ENCODE data around the gene ONECUT3. TPM values are rescaled to one million over a fixed set of nuclear protein-coding genes. Genes with fewer than 3 reads are reported as not detected.

ONECUT3 gene
- total and polyA plus RNA-seq, 10 of the 15 experiments (the other 5 are each of a cell fraction or from before 2014, with no cell fraction given) = not detected

- H2AFZ ChIP-seq (ENCODE audit: control insufficient read depth, low read depth, low read length) = no peak overlapping the region
- H3K9ac ChIP-seq (ENCODE audit: control insufficient read depth, insufficient read depth, low read length) = no peak overlapping the region
- no peaks in the 10 kb centered on the region for H3K79me2 ChIP-seq (ENCODE audit: control insufficient read depth, insufficient read depth, low read length)
- SMC1A ChIA-PET (ENCODE audit: uncharacterized antibody, unreplicated experiment) = interaction anchor here (1.0 kb wide), 1 partner anchor 215 kb away, joined by 3 read pairs; no protein-coding TSS in a partner anchor
- no peaks in the 10 kb centered on the region for H3K36me3 ChIP-seq (ENCODE audit: control insufficient read depth in 2 of 2, insufficient read depth in 2 of 2, low read length in 1 of 2)
- RAD21 ChIA-PET (ENCODE audit: unreplicated experiment) = no interaction called here
- no peaks in the 10 kb centered on the region for H3K9me3 ChIP-seq (replicated peaks; ENCODE audit: control insufficient read depth, insufficient read depth, low read length)
- ATAC-seq (no peak), DNase-seq (ENCODE audit: low read depth, low spot score) (no peak), FAIRE-seq (no peak)
- no peaks in the 10 kb centered on the region for H4K20me1 ChIP-seq (ENCODE audit: control insufficient read depth, insufficient read depth)
- WGBS (ENCODE audit: insufficient coverage, insufficient replicate concordance, low lambda C conversion rate, missing lambda C conversion rate) = 29% methylated on average over 28 of the region's 30 CpGs
- POLR2A ChIA-PET = interaction anchor here (0.6 kb wide), 1 partner anchor 100 kb away, joined by 3 read pairs; no protein-coding TSS in a partner anchor
- in situ Hi-C loops (cut with MboI) (loop anchor here (10.0 kb wide), 1 partner anchor 217 kb away; no protein-coding TSS in a partner anchor), intact Hi-C loops (cut with micrococcal nuclease; ENCODE audit: unreplicated experiment) (no loop called here)
- H3K27ac ChIP-seq (ENCODE audit: control insufficient read depth, insufficient read depth) = no peak overlapping the region
- peaks cover 19 to 20% of the 10 kb centered on the region in 2 experiments; a peak in 3 of 4 replicates for H3K27me3 ChIP-seq (replicated peaks in 1 of 2; ENCODE audit: control insufficient read depth in 2 of 2, insufficient read depth in 2 of 2, low read length in 1 of 2)
- H3K4me1 ChIP-seq (ENCODE audit: control insufficient read depth, insufficient read depth, low read length) = no peaks in the 10 kb centered on the region
- no TSS peak for BruUV-seq (replicated peaks)
- H3K4me2 ChIP-seq (ENCODE audit: control insufficient read depth, insufficient read depth) = no peak overlapping the region
- CTCF ChIA-PET = interaction anchor here (1.0 to 1.2 kb wide), 2 partner anchors 90 to 215 kb away, joined by 3 to 4 read pairs; no protein-coding TSS in a partner anchor
- no peak overlapping the region for H3K4me3 ChIP-seq
- TF ChIP-seq TCF3 (IDR thresholded peaks at IDR 0.05; ENCODE audit: borderline replicate concordance, insufficient read depth, low read depth, low read length) (no peak), KLF5 (IDR thresholded peaks at IDR 0.05; ENCODE audit: partially characterized antibody) (no peak), IRF3 (IDR thresholded peaks at IDR 0.05) (no peak), ZZZ3 (IDR thresholded peaks at IDR 0.05; ENCODE audit: control insufficient read depth, insufficient read length, low read depth) (no peak), BCLAF1 (IDR thresholded peaks at IDR 0.05) (no peak), SP1 (IDR thresholded peaks at IDR 0.05; ENCODE audit: low read depth, low read length) (no peak), RELB (IDR thresholded peaks at IDR 0.05; ENCODE audit: low read depth) (no peak), E2F8 (IDR thresholded peaks at IDR 0.05; ENCODE audit: low read depth, partially characterized antibody) (no peak), SREBF1 (IDR thresholded peaks at IDR 0.05; ENCODE audit: low read length) (no peak), TAF1 (IDR thresholded peaks at IDR 0.05; ENCODE audit: borderline replicate concordance, low read depth, low read length) (no peak), GABPA (IDR thresholded peaks at IDR 0.05; ENCODE audit: low read depth) (no peak), STAT1 (conservative IDR thresholded peaks at IDR 0.05) (no peak), EZH2 (IDR thresholded peaks at IDR 0.05; ENCODE audit: borderline replicate concordance, control insufficient read depth, low read depth, low read length) (no peak), ZNF384 (IDR thresholded peaks at IDR 0.05; ENCODE audit: borderline replicate concordance, low read depth, low read length) (no peak), CHD2 (IDR thresholded peaks at IDR 0.05; ENCODE audit: borderline replicate concordance, low read depth, low read length) (no peak)
Measured at GRCh38 chr19:1761528-1762242, 8.4 kb downstream of the ONECUT3 start.
